Raji (cell line): Measurements from ENCODE around the gene RABGAP1L.

Experiments
- POLR2A ChIP-seq: IDR thresholded peaks from 2 replicates; pipeline ENCODE4 v1.6.1; 2011; ENCODE audit warnings: low read depth, low read length, control low read depth; ENCODE audit not compliant: insufficient read depth

RABGAP1L gene

DNA sequence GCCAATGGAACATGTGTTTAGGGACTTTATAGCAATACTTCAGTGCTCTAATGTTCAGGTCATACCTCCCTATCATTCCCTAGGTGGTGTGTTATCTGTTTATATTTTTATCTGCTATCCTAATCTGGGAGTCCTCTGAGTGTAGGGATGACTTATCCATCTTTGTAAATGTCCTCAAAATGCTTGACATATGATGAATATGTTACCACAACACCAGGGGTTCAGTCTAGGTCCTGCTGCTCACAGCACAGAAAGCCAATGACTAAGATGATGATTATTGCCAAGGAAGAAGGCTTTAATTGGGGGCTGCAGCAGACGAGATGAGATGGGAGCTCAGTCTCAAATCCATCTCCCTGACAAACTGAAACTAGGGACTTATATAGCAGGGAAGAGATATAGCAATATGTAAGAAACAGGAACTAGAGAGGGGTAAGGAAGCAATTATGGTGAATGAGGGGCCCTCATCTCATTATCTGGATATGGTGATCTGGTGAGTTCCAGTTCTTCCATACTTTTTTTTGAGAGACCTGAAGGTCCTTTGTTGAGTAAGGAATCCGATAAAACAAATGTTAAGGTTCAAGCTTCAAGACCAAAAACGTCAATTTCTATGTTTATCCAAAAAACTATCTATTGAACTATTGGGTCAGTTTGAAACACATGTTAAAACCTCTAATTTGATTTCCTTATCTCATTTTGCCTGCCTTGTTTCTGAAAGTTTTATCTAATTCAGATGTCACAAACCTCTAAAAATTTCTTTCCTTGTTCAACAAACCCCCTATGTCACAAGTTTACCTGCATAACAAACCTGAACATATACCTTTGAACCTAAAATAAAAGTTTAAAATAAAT lies 583.7 kb downstream of the RABGAP1L start:
- TF ChIP-seq POLR2A: no peak

DNA sequence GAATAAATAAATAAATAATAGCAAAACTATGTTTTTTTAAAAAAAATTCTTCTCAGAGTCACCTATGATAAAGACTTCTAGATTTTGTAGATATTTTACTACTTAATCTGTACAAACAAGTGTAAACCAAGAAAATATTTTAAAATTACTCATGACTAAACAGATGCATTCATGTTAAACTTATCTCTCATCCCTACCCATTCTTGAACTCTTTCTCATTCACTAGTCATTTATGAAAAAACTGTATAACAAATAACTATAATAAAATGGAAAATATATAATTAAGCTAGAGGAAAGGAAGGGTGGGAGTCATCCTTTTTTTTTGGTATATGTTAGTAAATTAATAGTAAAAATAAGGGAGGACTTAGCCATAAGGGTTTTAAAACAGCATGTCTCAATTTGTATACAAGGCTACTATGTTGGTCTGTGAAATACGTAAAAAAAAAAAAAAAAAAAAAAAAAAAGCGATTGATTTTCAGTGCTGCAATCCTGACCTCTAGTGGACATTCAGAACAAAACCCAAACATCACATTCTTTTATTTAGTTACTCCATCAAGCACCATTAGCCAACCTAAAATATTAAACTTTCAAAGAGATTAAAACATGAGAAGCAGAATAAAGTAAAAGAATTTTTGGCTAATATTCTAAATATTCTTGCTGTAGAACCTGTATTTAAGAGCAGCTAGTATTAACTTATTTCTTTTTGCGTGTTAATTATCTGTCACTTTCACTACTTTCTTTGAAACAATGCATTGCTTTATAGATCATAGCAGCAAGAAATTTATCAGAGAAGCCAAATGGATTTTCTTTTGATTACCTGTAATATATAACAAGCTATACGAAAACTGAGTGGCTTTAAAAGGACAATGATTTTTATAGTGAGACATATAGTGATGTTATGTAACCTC lies 584.6 kb downstream of the RABGAP1L start:
- TF ChIP-seq POLR2A: no peak

DNA sequence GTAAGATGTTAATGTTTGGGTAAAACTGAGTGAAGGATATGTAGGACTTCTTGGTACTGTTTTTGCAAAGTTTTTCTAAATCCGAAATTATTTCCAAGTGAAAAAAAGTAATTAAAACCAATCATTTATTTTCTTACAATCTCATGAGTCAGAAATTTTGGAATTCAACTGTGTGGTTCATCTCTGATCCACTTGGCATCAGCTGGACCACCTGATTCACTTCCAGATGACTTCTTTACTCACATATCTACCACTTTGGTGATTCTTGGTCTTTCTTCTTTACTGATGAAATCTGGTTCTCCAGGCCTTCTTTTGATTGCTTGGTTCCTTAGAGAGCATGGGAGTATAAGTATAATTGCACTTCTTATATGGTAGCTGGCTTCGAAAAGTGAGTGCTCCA lies 585.6 kb downstream of the RABGAP1L start:
- no peak for TF ChIP-seq POLR2A

DNA sequence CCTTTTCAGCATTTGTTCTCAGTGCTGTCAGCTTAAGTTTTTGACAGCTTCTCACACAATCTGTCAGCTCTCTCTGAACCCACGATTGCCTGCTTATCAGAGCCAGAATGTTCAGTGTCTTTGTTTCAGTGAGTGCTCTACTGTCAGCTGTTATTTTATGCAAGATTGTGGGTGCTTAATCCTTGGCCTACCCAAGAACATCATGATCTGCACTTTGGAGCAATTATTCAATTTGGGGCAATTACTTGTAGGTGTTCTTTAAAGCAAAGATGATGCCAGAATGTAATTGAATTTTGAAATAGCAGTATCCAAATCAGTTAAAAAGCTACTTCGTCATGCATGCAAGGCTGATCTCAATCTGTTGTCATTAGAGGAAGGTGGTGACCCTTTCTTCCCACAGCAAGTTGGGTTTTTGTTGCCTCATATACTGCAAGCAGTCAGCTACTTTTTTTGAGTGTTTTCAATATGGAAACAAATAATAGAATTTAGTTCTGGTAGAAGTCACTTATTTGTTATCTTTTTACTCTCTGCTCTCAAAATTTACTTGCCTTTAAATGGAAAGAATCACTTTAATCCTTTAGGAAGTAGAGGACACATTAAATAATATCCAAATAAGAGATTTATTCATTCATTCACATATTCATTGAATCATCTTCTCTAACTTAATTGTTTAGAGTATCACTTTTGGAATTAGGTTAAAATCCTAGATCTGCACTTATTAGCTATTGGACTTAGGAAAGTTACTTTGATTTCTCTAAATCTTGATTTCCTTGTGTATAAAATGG lies 586.9 kb downstream of the RABGAP1L start:
- no peak for TF ChIP-seq POLR2A

DNA sequence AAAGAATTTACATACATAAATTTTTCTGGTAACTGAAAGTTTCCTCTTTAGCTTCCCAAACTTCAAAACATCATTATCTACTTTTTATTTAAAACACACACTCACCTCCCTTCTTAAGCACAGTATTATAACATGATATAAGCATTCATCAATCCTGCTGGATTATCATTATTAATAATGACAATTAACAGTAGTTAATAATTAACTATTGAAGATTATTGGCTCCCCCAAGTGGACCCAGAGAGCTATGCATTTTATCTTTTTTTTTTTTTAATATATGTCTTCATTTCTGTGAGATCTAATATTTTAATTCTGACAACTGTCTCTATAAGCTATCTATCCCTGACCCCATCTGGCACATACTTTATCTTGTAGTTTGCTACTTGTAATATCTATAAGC lies 588.3 kb downstream of the RABGAP1L start:
- no peak for TF ChIP-seq POLR2A

DNA sequence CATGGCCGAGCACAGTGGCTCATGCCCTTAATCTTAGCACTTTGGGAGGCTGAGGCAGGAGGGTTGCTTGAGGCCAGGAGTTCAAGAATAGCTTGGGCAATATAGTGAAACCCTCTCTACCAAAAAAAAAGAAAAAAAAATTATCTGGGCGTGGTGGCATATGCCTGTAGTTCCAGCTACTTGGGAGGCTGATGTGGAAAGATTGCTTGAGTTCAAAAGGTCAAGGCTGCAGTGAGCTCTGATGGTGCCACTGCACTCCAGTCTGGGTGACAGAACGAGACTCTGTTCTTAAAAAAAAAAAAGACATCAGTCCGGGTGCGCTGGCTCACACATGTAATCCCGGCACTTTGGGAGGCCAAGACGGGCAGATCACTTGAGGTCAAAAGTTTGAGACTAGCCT lies 589.3 kb downstream of the RABGAP1L start:
- TF ChIP-seq POLR2A: no peak

DNA sequence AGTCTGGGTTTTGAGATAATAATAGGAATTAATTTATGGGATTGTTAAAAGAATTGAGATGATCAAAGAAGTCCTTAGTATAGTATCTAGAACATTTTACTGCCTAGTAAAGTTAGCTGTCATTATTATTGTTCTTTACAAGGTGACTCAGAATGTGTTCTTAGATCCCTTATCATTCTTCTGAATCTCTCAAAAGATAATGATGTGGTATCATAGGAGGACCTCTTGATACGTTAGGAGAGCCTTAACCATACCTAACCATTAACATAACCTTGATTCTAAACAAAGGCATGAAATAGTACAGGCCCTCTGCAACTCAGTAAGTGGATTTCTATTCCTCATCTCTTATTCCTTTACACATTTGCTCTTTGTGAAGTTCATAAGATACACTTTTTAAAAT lies 593.8 kb downstream of the RABGAP1L start:
- TF ChIP-seq POLR2A: no peak

DNA sequence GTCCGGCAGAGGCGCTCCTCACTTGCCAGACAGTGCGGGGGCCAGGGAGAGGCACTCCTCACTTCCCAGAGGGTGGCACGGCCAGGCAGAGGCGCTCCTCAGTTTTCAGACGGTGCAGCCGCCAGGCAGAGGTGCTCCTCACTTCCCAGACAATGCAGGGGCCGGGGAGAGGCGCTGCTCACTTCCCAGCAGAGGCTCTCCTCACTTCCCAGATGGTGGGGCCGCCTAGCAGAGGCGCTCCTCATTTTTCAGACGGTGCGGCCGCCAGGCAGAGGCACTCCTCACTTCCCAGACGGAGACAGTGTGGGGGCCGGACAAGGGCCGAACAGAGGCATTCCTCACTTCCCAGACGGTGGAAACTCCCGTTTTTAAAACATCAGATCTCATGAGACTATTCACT lies 602.0 kb downstream of the RABGAP1L start:
- no peak for TF ChIP-seq POLR2A

DNA sequence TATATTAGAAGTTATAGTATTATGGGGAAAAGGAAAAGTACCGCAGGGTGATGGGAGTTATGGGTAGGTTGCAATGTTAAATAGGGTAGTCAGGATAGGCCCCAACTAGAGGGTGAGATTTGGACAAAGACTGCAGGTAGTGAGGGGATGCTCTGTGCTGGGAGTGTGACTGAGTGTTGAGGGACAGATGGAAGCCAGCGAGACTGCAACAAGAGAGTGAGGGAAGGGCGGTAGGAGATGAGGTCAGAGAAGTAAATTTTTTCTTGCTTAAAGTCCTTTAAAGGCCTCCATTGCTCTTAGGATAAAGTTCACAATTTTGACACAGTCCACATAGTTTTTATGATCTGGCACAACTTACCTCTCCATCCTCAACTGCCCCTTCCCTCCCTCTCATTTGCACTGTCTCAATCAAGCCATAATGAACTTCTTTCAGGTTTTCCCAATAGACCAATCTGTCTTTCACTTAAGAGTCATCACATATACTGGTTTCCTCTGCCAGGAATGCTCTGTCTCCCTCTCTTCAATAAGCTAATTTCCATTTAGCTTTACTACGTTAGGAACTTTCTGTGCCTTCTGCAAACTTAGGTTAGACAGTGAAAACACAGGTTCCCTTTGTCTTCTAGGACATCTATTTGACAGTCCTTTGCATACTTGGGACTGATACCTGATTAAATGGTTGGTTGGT lies 602.7 kb downstream of the RABGAP1L start:
- TF ChIP-seq POLR2A: no peak

DNA sequence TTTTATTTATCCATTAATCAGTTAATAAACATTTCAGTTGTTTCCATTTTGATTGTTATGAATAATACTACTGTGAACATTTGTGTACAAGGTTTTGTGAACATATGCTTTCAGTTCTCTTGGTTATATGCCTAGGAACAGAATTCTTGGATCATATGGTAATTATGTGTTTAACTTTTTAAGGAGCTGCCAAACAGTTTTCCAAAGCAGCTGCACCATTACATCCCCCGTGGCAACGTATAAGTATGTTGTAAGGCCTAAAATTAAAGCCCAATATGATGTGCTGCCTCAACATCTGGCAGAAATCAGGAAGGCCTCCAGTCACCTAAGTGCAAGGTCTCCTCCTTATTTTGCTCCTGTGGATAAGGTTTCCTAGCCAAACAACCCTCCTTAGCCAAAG lies 604.9 kb downstream of the RABGAP1L start:
- no peak for TF ChIP-seq POLR2A

DNA sequence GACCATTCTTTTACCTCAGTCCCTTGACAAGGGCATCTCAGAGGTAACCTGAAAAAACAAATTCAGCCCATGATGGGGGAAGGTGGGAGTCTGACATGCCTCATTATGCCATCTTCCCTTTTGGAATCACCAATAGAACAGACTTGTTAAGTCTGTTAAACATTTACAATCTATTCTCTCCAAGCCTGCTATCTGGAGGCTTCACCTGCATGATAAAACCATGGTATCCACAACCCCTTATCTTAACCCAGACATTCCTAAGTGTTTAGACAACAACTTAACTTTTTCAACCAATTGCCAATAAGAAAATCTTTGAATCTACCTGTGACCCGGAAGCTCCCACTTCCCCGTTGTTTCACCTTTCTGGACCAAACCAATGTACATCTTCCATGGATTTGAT lies 607.4 kb downstream of the RABGAP1L start:
- TF ChIP-seq POLR2A: no peak

DNA sequence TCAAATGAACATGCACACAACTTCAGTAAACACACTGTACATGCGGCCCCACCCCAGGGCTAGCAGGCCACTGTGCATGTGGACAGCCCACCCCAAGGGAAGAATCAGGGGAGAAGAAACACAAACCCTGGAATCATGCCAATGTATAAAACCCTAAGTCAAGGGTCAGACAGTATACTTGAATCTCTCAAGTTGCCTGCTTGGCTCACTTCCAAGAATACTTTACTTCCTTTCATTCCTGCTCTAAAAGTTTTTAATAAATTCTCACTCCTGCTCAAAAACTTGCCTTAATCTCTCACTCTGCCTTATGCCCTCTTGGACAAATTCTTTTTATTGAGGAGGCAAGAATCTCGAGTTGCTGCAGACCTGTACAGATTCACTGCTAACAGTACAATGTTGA lies 609.2 kb downstream of the RABGAP1L start:
- no peak for TF ChIP-seq POLR2A

DNA sequence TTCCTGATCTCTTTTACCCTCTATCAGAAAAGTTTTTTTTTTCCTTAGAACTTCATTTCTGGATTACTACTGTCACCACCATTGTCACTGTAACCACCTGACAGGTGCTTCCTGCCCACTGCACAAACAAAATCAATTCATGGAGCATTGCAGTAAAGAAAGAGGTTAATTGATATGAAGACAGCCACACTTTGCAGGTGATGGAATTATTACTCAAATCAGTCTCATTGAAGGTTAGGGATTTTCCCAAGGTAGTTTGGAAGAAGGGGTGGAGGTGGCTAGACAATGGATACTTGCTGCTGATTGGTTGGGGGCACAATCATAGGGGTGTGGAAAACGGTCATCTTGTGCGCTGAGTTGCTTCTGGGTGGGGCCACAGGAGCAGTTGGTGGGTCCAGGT lies 609.6 kb downstream of the RABGAP1L start:
- TF ChIP-seq POLR2A: no peak

DNA sequence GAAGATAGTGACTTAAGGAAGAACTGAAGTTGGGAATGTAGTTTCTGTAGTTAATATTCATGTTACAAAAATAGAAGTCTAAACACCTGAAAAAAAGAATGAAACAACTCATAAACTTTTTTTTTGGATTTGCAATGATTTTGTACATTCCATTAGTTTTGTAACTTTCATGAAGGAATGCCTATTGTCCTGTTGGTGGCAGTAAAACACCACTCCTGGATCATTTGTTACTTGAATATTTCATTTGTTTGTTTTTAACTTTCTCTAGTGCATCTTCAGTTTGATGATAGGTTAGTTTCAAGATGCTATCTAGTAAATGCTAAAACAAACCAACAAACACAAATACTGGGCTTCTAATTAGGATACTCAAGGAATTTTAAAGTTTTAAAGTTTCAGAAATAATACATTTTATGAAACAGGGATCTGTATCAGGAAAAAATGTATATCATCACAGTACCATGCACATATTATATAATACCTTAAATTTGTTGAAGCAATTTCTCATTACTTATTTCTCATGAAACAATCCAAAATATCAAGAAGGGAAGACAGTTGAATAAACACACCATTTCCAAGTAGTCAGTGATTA lies 610.7 kb downstream of the RABGAP1L start:
- no peak for TF ChIP-seq POLR2A
